Lower lobe of right lung (tissue), 2 donors: ENCODE measurements around the gene NUAK1. TPM values are rescaled to one million over a fixed set of nuclear protein-coding genes. Genes with fewer than 3 reads are reported as not detected.

Source experiments
- ATAC-seq, 2 donors: fragments of 200-7000 bp; cut with Tn5 transposase; one replicate each; pipeline ENCODE4 v1.9.1; 2020 to 2022; ENCODE audit warnings: mild to moderate bottlenecking in 2 of 2, moderate library complexity in 2 of 2
- DNase-seq: peaks from one replicate; pipeline ENCODE4 v3.0.0-alpha.2; 2020
- H3K27ac ChIP-seq: fragments of 200-600 bp; one replicate; pipeline ENCODE4 v1.8.0; 2022
- H3K27me3 ChIP-seq: fragments of 200-600 bp; one replicate; pipeline ENCODE4 v1.8.0; 2022; ENCODE audit warnings: low read depth
- H3K36me3 ChIP-seq: fragments of 200-600 bp; one replicate; pipeline ENCODE4 v1.8.0; 2022; ENCODE audit warnings: mild to moderate bottlenecking
- H3K4me1 ChIP-seq: fragments of 200-600 bp; one replicate; pipeline ENCODE4 v1.8.0; 2022
- H3K4me3 ChIP-seq: fragments of 200-600 bp; one replicate; pipeline ENCODE4 v1.8.0; 2022; ENCODE audit warnings: mild to moderate bottlenecking
- H3K9me3 ChIP-seq: fragments of 200-600 bp; one replicate; pipeline ENCODE4 v1.8.0; 2022
- intact Hi-C: fragments of 100-400 bp; cut with DNase I; formaldehyde crosslinking; loops from one replicate; pipeline ENCODE4 v1.11.0; 2022
- total RNA-seq: library from RNA; stranded (reverse); fragmentation: NEBNext Ultra II Directional; extraction: Animal tissue kit (Norgen Biotek cat#: 25700); gene quantifications from one replicate; pipeline ENCODE4 v1.2.1, GENCODE V29; 2021
- TF ChIP-seq, protein P1 (sequence below): fragments of 200-600 bp; IDR thresholded peaks from one replicate; pipeline ENCODE4 v1.8.0; 2022; ENCODE audit warnings: antibody characterized with exemption, mild to moderate bottlenecking
- donor health status: DM: no; HTN: yes; CAD: no; lungs with severe emphysema.

The NUAK1 gene
- total RNA-seq, 1 donor from 2014 or later: 17.5 TPM

DNA sequence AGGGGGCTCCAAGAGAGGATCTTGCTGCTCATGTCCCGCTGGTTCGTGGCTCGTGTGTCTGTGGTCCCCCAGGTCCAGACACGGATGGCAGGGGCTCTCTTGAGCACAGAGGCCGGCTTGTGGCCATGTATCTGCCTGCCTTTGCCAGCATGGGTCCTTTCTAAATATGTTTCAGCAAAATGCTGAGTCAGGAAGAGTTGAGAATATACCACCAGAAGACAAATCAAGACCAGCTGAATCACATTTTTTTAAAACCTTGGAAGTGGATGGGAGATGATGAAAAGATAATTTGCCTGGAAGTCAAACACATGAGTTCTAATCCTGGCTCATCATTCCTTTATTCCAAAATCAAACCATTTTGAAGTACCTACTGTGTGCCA lies 58.0 kb downstream of the NUAK1 start:
- ATAC-seq (no peak), DNase-seq (no peak)
- no peak overlapping the region for H3K4me3 ChIP-seq
- H3K4me1 ChIP-seq: peaks cover 35% of the 10 kb centered on the region
- intact Hi-C loops: no loop called here
- peak overlapping the region; percentile 61 for H3K27ac ChIP-seq
- no peaks in the 10 kb centered on the region for H3K36me3 ChIP-seq
- TF ChIP-seq, protein P1, sequence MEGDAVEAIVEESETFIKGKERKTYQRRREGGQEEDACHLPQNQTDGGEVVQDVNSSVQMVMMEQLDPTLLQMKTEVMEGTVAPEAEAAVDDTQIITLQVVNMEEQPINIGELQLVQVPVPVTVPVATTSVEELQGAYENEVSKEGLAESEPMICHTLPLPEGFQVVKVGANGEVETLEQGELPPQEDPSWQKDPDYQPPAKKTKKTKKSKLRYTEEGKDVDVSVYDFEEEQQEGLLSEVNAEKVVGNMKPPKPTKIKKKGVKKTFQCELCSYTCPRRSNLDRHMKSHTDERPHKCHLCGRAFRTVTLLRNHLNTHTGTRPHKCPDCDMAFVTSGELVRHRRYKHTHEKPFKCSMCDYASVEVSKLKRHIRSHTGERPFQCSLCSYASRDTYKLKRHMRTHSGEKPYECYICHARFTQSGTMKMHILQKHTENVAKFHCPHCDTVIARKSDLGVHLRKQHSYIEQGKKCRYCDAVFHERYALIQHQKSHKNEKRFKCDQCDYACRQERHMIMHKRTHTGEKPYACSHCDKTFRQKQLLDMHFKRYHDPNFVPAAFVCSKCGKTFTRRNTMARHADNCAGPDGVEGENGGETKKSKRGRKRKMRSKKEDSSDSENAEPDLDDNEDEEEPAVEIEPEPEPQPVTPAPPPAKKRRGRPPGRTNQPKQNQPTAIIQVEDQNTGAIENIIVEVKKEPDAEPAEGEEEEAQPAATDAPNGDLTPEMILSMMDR: no peak
- peaks cover 3% of the 10 kb centered on the region for H3K27me3 ChIP-seq
- no peaks in the 10 kb centered on the region for H3K9me3 ChIP-seq

DNA sequence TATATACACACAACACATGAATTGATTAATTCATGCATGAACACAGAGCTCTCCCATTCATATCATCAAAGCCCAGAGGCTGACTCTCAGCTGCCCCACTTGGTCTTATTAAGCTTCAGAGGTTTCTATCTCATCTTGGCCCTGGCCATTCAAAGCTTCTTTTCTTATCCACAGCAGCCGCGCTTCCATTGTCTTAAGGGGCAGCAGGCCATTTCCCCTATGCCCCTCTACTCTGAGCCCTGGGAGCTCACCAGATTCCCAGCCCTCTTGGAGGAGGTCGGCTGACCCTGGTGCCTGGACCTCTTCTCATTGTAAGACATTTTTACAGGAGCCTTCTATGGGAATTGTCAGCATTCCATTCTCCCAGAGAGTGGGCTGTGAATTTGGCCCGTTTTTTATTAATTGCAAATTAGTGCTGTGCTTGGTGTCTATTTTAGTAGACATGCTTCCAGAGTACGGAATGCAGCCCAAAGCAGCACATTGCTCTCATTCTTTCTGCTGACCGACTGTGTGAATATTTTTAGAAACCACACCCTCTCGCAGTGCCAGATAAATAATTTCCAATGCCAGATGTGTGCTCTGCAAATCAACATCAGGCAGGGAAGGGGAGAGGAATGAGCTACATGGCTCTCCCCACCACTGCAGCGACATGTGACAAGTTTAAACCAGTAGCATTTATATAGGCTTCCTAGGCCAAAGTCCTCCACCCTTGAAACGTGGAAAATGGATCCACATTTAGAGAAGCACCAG lies 58.5 kb downstream of the NUAK1 start:
- peaks cover 3% of the 10 kb centered on the region for H3K27me3 ChIP-seq
- peak overlapping the region; percentile 61 for H3K27ac ChIP-seq
- H3K9me3 ChIP-seq: no peaks in the 10 kb centered on the region
- ATAC-seq (peak; percentile 55 to 59), DNase-seq (no peak)
- no peak overlapping the region for H3K4me3 ChIP-seq
- H3K4me1 ChIP-seq: peaks cover 39% of the 10 kb centered on the region
- TF ChIP-seq, protein P1: no peak
- H3K36me3 ChIP-seq: no peaks in the 10 kb centered on the region
- intact Hi-C loops: no loop called here

DNA sequence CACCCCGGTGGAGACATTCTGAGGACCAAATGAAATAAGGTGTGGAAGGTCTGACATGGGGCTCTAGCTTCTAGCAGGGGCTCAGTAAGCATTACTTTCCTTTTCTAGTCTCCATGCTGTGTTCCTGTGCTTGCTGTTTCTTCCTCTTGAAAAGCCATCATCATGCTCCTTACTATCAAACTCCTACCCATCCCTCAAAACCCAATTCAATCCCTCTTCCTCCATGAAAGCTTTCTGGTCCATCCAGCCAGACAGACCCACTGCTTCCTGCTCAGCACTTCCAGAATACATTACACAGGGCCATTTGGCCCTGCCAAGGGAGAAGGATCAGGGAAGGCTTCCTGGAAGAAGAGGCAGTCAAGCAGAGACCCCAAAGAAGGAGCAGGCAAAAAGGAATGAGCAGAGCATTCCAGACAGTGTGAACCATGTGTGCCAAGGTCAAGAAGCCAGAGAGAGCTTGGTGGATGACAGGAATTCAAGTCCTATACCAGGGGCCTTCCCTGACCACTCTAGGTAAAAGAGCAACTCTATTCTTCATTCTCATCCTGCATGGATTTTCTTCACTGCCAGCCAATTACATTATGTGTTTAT lies 59.5 kb downstream of the NUAK1 start:
- no peak for ATAC-seq
- Histone ChIP-seq H3K4me3 (no peak overlapping the region), H3K27ac (no peak overlapping the region), H3K36me3 (no peaks in the 10 kb centered on the region), H3K4me1 (peaks cover 40% of the 10 kb centered on the region), H3K27me3 (peaks cover 3% of the 10 kb centered on the region), H3K9me3 (no peaks in the 10 kb centered on the region)
- TF ChIP-seq, protein P1: no peak
- no peak for DNase-seq
- intact Hi-C loops: no loop called here

DNA sequence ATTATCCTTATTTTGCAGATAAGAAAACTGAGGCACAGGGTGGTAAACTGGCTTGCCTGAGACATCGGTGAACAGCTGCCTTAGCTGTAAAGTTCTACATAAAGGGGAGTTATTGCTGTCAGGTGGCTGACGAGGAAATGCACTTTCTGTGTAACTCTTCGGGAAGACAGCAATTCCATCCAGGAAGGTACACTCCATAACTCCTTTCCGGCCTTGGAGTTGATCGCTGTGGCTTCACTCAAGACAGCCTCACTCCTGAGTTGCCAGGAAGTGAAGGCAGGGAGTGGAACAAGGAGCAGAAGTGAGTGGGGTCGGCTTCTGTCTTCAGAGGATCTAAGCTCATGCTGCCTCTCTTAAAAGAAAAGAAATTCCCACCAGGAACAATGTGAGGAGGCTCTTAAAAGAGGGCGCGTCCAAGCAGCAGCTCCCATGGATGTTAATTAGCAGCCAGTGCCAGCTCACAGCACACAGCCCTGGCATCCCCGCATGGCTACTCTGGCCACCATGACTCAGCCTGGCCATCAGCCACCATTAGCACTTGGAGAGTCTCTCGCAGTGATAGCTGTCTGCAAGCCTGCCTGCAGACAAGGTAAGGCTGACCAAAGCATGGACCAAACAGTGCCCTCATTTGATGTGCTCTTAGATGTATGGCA lies 60.3 kb downstream of the NUAK1 start:
- H3K4me1 ChIP-seq: peaks cover 42% of the 10 kb centered on the region
- H3K9me3 ChIP-seq: no peaks in the 10 kb centered on the region
- peaks cover 3% of the 10 kb centered on the region for H3K27me3 ChIP-seq
- peak in 1 of 2 donors; percentile 32 for ATAC-seq
- no peak overlapping the region for H3K4me3 ChIP-seq
- intact Hi-C loops: no loop called here
- no peak overlapping the region for H3K27ac ChIP-seq
- H3K36me3 ChIP-seq: no peaks in the 10 kb centered on the region
- TF ChIP-seq, protein P1: no peak
- DNase-seq: no peak

DNA sequence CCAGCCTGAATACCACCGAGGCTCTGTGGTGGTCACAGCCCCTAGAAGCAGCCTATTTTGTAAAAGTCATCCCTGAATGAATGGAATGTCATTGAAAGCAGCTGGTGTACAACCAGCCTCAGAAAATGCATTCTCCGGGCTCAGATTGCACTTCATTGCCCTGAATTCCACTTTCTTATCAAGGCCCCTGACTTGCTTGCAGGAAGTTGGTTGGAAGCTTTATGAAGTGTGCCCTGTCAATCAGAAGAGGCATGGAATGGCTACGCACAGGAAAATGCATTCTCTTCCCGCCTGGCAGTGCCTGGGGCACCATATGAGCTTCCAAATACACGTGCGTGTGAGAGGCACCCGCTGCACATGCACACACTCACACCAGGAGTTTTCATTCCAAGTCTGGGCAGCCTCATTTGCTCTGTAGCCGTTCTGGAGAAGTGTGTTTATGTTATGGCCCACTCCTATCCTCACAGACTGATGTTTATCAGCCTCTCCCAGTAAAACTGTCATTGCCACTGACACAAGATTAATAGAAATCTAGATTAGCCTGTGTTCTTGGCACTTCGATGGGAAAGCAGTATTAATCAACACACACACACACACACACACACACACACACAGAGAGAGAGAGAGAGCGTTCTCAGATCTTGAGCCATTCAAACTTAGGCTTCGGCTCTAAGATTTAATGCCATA lies 63.9 kb downstream of the NUAK1 start:
- TF ChIP-seq, protein P1: no peak
- intact Hi-C loops: no loop called here
- DNase-seq (no peak), ATAC-seq (peak; percentile 51 to 52)
- peak overlapping the region; percentile 20 for H3K27ac ChIP-seq
- no peak overlapping the region for H3K4me3 ChIP-seq
- H3K36me3 ChIP-seq: peaks cover 6% of the 10 kb centered on the region
- H3K9me3 ChIP-seq: no peaks in the 10 kb centered on the region
- peaks cover 37% of the 10 kb centered on the region for H3K4me1 ChIP-seq
- H3K27me3 ChIP-seq: no peaks in the 10 kb centered on the region
